D721Med (cell line): ENCODE measurements around the gene DMGDH.
A peak's percentile ranks its signal among the peaks of the same experiment; 100 is the strongest.

Experiments
- DNase-seq: peaks from one replicate; pipeline ENCODE4 v3.0.0; 2011; ENCODE audit warnings: low spot score; ENCODE audit not compliant: insufficient read length
- FAIRE-seq: peaks from 2 replicates; lab custom pipeline; 2011; peaks lifted over from hg19 to GRCh38; lab: Jason Lieb, UNC
- CTCF ChIP-seq: IDR thresholded peaks from 2 replicates; pipeline ENCODE4 v1.5.1; 2012; ENCODE audit warnings: mild to moderate bottlenecking, control low read depth; ENCODE audit not compliant: insufficient read depth; ENCODE audit errors: missing control alignments

DMGDH gene

GRCh38 chr5:79030663-79031484 lies 38.6 kb downstream of the DMGDH start:
- TF ChIP-seq CTCF: no peak
- FAIRE-seq: no peak
- no peak for DNase-seq

- peak; percentile 97 for TF ChIP-seq CTCF
- FAIRE-seq (no peak), DNase-seq (no peak)
Measured at GRCh38 chr5:79025054-79025472, 44.4 kb downstream of the DMGDH start.

GRCh38 chr5:79023947-79024346 lies 45.5 kb downstream of the DMGDH start:
- TF ChIP-seq CTCF: no peak
- FAIRE-seq (peak; percentile 87), DNase-seq (no peak)

- peak; percentile 21 for FAIRE-seq
- no peak for DNase-seq
- no peak for TF ChIP-seq CTCF
Measured at GRCh38 chr5:79023348-79023747, 46.1 kb downstream of the DMGDH start.

- no peak for FAIRE-seq
- TF ChIP-seq CTCF: no peak
Measured at GRCh38 chr5:79022771-79023170, 46.7 kb downstream of the DMGDH start.

GRCh38 chr5:79021753-79022152 lies 47.7 kb downstream of the DMGDH start:
- FAIRE-seq: no peak

More at GRCh38 chr5:79022771-79023170, 46.7 kb downstream of the DMGDH start:
- DNase-seq: no peak

More at GRCh38 chr5:79021753-79022152, 47.7 kb downstream of the DMGDH start:
- no peak for TF ChIP-seq CTCF
- DNase-seq: no peak
